Endothelial cell of umbilical vein (primary cell): ENCODE results near the gene GULP1. TPM values are rescaled to one million over a fixed set of nuclear protein-coding genes. Genes with fewer than 3 reads are reported as not detected.

Experiments
- BruUV-seq: library from RNA; stranded (reverse); fragments of 400-500 nt; replicated peaks from 2 replicates; lab custom pipeline; 2021; lab: Mats Ljungman, UMichigan
- CTCF ChIA-PET: fragments of 300-600, 350-600 bp; sonication (Branson Sonifier 250); formaldehyde crosslinking; loops from one replicate; lab custom pipeline; 2021; ENCODE audit warnings: antibody characterized with exemption, inconsistent platforms; lab: Charles Lee
- POLR2A ChIA-PET: fragments of 300-600, 350-600 bp; sonication (Branson Sonifier 250); formaldehyde crosslinking; loops from one replicate; lab custom pipeline; 2021; ENCODE audit warnings: antibody characterized with exemption, inconsistent platforms; lab: Charles Lee
- DNase-seq: peaks from one replicate; pipeline ENCODE4 v3.0.0-alpha.2; 2011; ENCODE audit warnings: low read depth, low spot score
- FAIRE-seq: peaks from 2 replicates; lab custom pipeline; 2011; peaks lifted over from hg19 to GRCh38; lab: Jason Lieb, UNC
- H2AFZ ChIP-seq: 2 replicates; pipeline ENCODE4 v1.6.0; 2012; ENCODE audit warnings: low read depth, low read length, control low read depth, inconsistent platforms
- H3K27ac ChIP-seq: 2 replicates; pipeline ENCODE4 v1.5.1; 2011; ENCODE audit warnings: low read depth, mild to moderate bottlenecking, control low read depth, low read length, moderate library complexity; ENCODE audit not compliant: insufficient read depth
- H3K27me3 ChIP-seq, 2 experiments: 2 replicates each; pipeline versions ENCODE4 v1.6.0 to v1.6.1; 2011; ENCODE audit warnings: low read length in 2 of 2, mixed read lengths in 1 of 2; ENCODE audit not compliant: control insufficient read depth in 2 of 2, insufficient read depth in 2 of 2
- H3K36me3 ChIP-seq, 2 experiments: 2 replicates in 1 of 2; 3 replicates in 1 of 2; pipeline ENCODE4 v1.5.1; 2011; ENCODE audit warnings: low read length in 2 of 2, mild to moderate bottlenecking in 1 of 2, moderate library complexity in 1 of 2; ENCODE audit not compliant: control insufficient read depth in 2 of 2, insufficient read depth in 2 of 2; ENCODE audit errors: extremely low read depth in 1 of 2
- H3K4me1 ChIP-seq: 3 replicates; pipeline ENCODE4 v1.5.1; 2011; ENCODE audit warnings: mild to moderate bottlenecking, low read length; ENCODE audit not compliant: control insufficient read depth, insufficient read depth; ENCODE audit errors: extremely low read depth
- H3K4me2 ChIP-seq: 2 replicates; pipeline ENCODE4 v1.6.1; 2011; ENCODE audit warnings: low read length, control low read depth, mixed read lengths; ENCODE audit not compliant: insufficient read depth
- H3K4me3 ChIP-seq, 3 experiments: fragments of 200-600 bp in 1 of 3; sonication (generic), shearing (Covaris generic) in 1 of 3; replicated peaks in 1 of 3; 2 replicates each; pipeline ENCODE4 v1.5.1; 2011 to 2016; ENCODE audit warnings: control low read depth in 3 of 3, low read length in 3 of 3, mild to moderate bottlenecking in 2 of 3, inconsistent platforms in 1 of 3, low read depth in 1 of 3, moderate library complexity in 1 of 3; ENCODE audit not compliant: insufficient read depth in 1 of 3
- H3K79me2 ChIP-seq: 2 replicates; pipeline ENCODE4 v1.6.0; 2012; ENCODE audit warnings: low read length, inconsistent platforms; ENCODE audit not compliant: control insufficient read depth, insufficient read depth
- H3K9ac ChIP-seq: replicated peaks from 2 replicates; pipeline ENCODE3; 2011; ENCODE audit warnings: low read length, control low read depth; ENCODE audit not compliant: insufficient read depth; ENCODE audit errors: extremely low read depth
- H3K9me1 ChIP-seq: replicated peaks from 3 replicates; pipeline ENCODE4 v1.6.0; 2011; ENCODE audit warnings: mild to moderate bottlenecking, low read length; ENCODE audit not compliant: control insufficient read depth, insufficient read depth; ENCODE audit errors: extremely low read depth
- H3K9me3 ChIP-seq: replicated peaks from 2 replicates; pipeline ENCODE4 v1.5.1; 2012; ENCODE audit warnings: low read length, inconsistent platforms; ENCODE audit not compliant: control insufficient read depth, insufficient read depth
- H4K20me1 ChIP-seq: replicated peaks from 2 replicates; pipeline ENCODE3; 2011; ENCODE audit warnings: mild to moderate bottlenecking, low read length; ENCODE audit not compliant: control insufficient read depth, insufficient read depth; ENCODE audit errors: extremely low read depth
- EZH2 ChIP-seq: IDR thresholded peaks from 2 replicates; pipeline ENCODE4 v1.6.1; 2012; ENCODE audit warnings: borderline replicate concordance, low read depth, mild to moderate bottlenecking, moderate library complexity, low read length, inconsistent platforms; ENCODE audit not compliant: severe bottlenecking
- FOS ChIP-seq: IDR thresholded peaks from 2 replicates; pipeline ENCODE4 v1.6.1; 2011; ENCODE audit warnings: mild to moderate bottlenecking, low read length, moderate library complexity, borderline replicate concordance; ENCODE audit not compliant: insufficient read depth
- GATA2 ChIP-seq: IDR thresholded peaks from 2 replicates; pipeline ENCODE4 v1.7.0; 2011; ENCODE audit warnings: low read depth, mild to moderate bottlenecking, moderate library complexity, mixed read lengths, low read length; ENCODE audit not compliant: insufficient read length, insufficient read depth
- JUN ChIP-seq: IDR thresholded peaks from 2 replicates; pipeline ENCODE4 v1.6.1; 2011; ENCODE audit warnings: borderline replicate concordance, low read depth; ENCODE audit not compliant: insufficient read length, insufficient read depth
- MYC ChIP-seq: IDR thresholded peaks from one replicate; pipeline ENCODE4 v1.6.1; 2011; ENCODE audit warnings: mild to moderate bottlenecking, low read depth, low read length
- POLR2A ChIP-seq: IDR thresholded peaks from 2 replicates; pipeline ENCODE4 v1.6.1; 2012; ENCODE audit warnings: low read depth, mild to moderate bottlenecking, control low read depth, low read length
- POLR2AphosphoS5 ChIP-seq: IDR thresholded peaks from 2 replicates; pipeline ENCODE4 v1.6.1; 2012; ENCODE audit warnings: low read depth, mild to moderate bottlenecking, control low read depth, low read length, moderate library complexity; ENCODE audit not compliant: insufficient read depth
- dilution Hi-C: fragments of 300-500 bp; cut with MboI; formaldehyde crosslinking; loops from one replicate; pipeline ENCODE4 v1.15.0; 2019; ENCODE audit warnings: low sequenced_read_pairs; ENCODE audit not compliant: extremely low pct_ligation_motif_present
- intact Hi-C: fragments of 100-400 bp; cut with micrococcal nuclease; formaldehyde crosslinking; loops from one replicate; pipeline ENCODE4 v1.10.0; 2022
- polyA plus RNA-seq, 4 experiments: library from polyadenylated mRNA; depleted of rRNA in 3 of 4; stranded (reverse) in 3 of 4; unstranded in 1 of 4; fragments of >200 nt; gene quantifications; 2 replicates each; pipeline versions ENCODE4 v1.2.1 to v1.2.3, GENCODE V29; 2011 to 2012; ENCODE audit warnings: missing spikeins in 1 of 4
- total RNA-seq: library from RNA; stranded (reverse); gene quantifications from 2 replicates; pipeline ENCODE4 v1.2.3, GENCODE V29; 2021
- TF ChIP-seq, protein P1 (sequence below), 2 donors: IDR thresholded peaks; 1 replicate in 1 of 2; 2 replicates in 1 of 2; pipeline ENCODE4 v1.5.1; 2011; ENCODE audit warnings: low read length in 2 of 2, mild to moderate bottlenecking in 2 of 2, moderate library complexity in 2 of 2, control low read depth in 1 of 2, inconsistent platforms in 1 of 2, low read depth in 1 of 2; ENCODE audit not compliant: insufficient read depth in 1 of 2; ENCODE audit errors: extremely low read depth in 1 of 2
- TF ChIP-seq, protein P2 (sequence below): IDR thresholded peaks from 2 replicates; pipeline ENCODE4 v1.6.1; 2011; ENCODE audit not compliant: insufficient read depth, insufficient read length

Gene GULP1
- total and polyA plus RNA-seq, 2 donors (not counting 3 experiments of a cell fraction or from before 2014, with no cell fraction given): 24.4 to 53.8 TPM

DNA sequence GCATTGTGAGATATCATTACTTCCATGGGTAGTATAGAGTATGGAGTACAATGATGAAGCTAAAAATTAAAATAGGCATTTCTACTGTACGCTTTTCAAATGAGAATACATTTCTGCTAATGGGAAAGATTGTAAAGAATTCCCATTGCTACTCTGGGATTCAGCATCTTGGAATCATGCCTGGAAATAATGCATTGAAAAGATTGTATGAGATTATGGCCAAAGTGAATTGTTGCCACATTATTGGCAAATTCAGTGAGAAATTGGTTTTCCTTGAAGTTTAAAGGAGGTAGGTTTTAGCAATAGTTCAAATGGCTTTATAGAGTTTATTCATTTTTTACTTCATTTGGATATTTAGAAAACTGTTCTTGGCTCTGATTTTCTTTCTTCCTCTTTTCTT lies 157.9 kb downstream of the GULP1 start:
- H3K4me2 ChIP-seq: no peak overlapping the region
- dilution Hi-C loops (no loop called here), intact Hi-C loops (no loop called here)
- no peaks in the 10 kb centered on the region for H3K9me1 ChIP-seq
- no TSS peak for BruUV-seq
- H3K79me2 ChIP-seq: no peaks in the 10 kb centered on the region
- no peak overlapping the region for H3K9ac ChIP-seq
- no peaks in the 10 kb centered on the region for H3K9me3 ChIP-seq
- H4K20me1 ChIP-seq: peaks cover 2% of the 10 kb centered on the region
- H3K27me3 ChIP-seq: no peaks in the 10 kb centered on the region
- ChIA-PET POLR2A (no interaction called here), CTCF (no interaction called here)
- H3K36me3 ChIP-seq: peaks cover 0 to 2% of the 10 kb centered on the region in 2 experiments
- no peak overlapping the region for H3K4me3 ChIP-seq
- FAIRE-seq (no peak), DNase-seq (no peak)
- peaks cover under 1% of the 10 kb centered on the region for H3K4me1 ChIP-seq
- no peak overlapping the region for H2AFZ ChIP-seq
- TF ChIP-seq POLR2A: no peak
- TF ChIP-seq FOS: no peak
- no peak for TF ChIP-seq MYC
- H3K27ac ChIP-seq: no peak overlapping the region

- dilution Hi-C loops (no loop called here), intact Hi-C loops (no loop called here)
- Histone ChIP-seq H3K4me1 (no peaks in the 10 kb centered on the region), H3K9me1 (no peaks in the 10 kb centered on the region), H3K36me3 (peaks cover 0 to 2% of the 10 kb centered on the region in 2 experiments), H3K9ac (no peak overlapping the region), H3K27me3 (no peaks in the 10 kb centered on the region), H3K9me3 (no peaks in the 10 kb centered on the region), H3K27ac (no peak overlapping the region), H3K4me3 (no peak overlapping the region), H4K20me1 (peaks cover under 1% of the 10 kb centered on the region), H2AFZ (no peak overlapping the region), H3K79me2 (no peaks in the 10 kb centered on the region), H3K4me2 (no peak overlapping the region)
- TF ChIP-seq GATA2 (no peak), POLR2A (no peak), JUN (no peak), POLR2AphosphoS5 (no peak), EZH2 (no peak), FOS (no peak), MYC (no peak)
- TF ChIP-seq, protein P1, sequence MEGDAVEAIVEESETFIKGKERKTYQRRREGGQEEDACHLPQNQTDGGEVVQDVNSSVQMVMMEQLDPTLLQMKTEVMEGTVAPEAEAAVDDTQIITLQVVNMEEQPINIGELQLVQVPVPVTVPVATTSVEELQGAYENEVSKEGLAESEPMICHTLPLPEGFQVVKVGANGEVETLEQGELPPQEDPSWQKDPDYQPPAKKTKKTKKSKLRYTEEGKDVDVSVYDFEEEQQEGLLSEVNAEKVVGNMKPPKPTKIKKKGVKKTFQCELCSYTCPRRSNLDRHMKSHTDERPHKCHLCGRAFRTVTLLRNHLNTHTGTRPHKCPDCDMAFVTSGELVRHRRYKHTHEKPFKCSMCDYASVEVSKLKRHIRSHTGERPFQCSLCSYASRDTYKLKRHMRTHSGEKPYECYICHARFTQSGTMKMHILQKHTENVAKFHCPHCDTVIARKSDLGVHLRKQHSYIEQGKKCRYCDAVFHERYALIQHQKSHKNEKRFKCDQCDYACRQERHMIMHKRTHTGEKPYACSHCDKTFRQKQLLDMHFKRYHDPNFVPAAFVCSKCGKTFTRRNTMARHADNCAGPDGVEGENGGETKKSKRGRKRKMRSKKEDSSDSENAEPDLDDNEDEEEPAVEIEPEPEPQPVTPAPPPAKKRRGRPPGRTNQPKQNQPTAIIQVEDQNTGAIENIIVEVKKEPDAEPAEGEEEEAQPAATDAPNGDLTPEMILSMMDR (IDR thresholded peaks at IDR 0.05; ENCODE audit: extremely low read depth in 1 of 2, insufficient read depth in 1 of 2, low read depth in 1 of 2, low read length in 2 of 2): no peak
- TF ChIP-seq, protein P2, sequence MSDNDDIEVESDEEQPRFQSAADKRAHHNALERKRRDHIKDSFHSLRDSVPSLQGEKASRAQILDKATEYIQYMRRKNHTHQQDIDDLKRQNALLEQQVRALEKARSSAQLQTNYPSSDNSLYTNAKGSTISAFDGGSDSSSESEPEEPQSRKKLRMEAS: no peak
- DNase-seq (no peak), FAIRE-seq (no peak)
- BruUV-seq: no TSS peak
- ChIA-PET POLR2A (no interaction called here), CTCF (no interaction called here)
These were observed 158.3 kb downstream of the GULP1 start for GRCh38 chr2:188449971-188450370.
